ENCODE results near the gene NBL1. TPM values are rescaled to one million over a fixed set of nuclear protein-coding genes. Genes with fewer than 3 reads are reported as not detected.
A peak's percentile ranks its signal among the peaks of the same experiment; 100 is the strongest.

The NBL1 gene
- total and polyA plus RNA-seq, 2 experiments from 2014 or later: 6.1 to 10.6 TPM

GRCh38 chr1:19651141-19651737, 7.1 kb downstream of the NBL1 start (continued):
- no peak for TF ChIP-seq ETS1 (IDR thresholded peaks at IDR 0.05)

GRCh38 chr1:19654386-19654785, 10.3 kb downstream of the NBL1 start:
- TF ChIP-seq CTCF (conservative IDR thresholded peaks at IDR 0.05; ENCODE audit: low read depth in 2 of 2) (no peak), ZNF331 (CRISPR knock-in tag; IDR thresholded peaks at IDR 0.05; ENCODE audit: low read depth) (no peak), EZH2phosphoT487 (IDR thresholded peaks at IDR 0.05; ENCODE audit: unreplicated experiment) (no peak), EZH2 (IDR thresholded peaks at IDR 0.05; ENCODE audit: low read depth, unreplicated experiment) (no peak), CREB1 (CRISPR knock-in tag; IDR thresholded peaks at IDR 0.05; ENCODE audit: low read depth) (no peak), POLR2AphosphoS5 (IDR thresholded peaks at IDR 0.05; ENCODE audit: low read depth) (no peak), ETS1 (IDR thresholded peaks at IDR 0.05) (no peak), JUNB (IDR thresholded peaks at IDR 0.05; ENCODE audit: unreplicated experiment) (no peak), STAT1 (IDR thresholded peaks at IDR 0.05; ENCODE audit: unreplicated experiment) (no peak), ZNF114 (CRISPR knock-in tag; IDR thresholded peaks at IDR 0.05) (no peak), ZNF462 (CRISPR knock-in tag; IDR thresholded peaks at IDR 0.05) (no peak)
- no peak overlapping the region; the same call in 2 of the 3 replicates for H3K4me3 Mint-ChIP-seq

More at GRCh38 chr1:19654386-19654785, 10.3 kb downstream of the NBL1 start:
- H3K27me3 ChIP-seq (ENCODE audit: insufficient read depth): no peaks in the 10 kb centered on the region
- H3K79me2 ChIP-seq (replicated peaks; ENCODE audit: insufficient read depth): no peaks in the 10 kb centered on the region
- H3K4me1 ChIP-seq (ENCODE audit: insufficient read depth): 0 out of 2 replicates have a peak, but pooled peaks cover 6% of the 10 kb centered on the region
- H3K36me3 ChIP-seq (ENCODE audit: insufficient read depth): no peaks in the 10 kb centered on the region
- H3K27ac ChIP-seq (ENCODE audit: low read depth): peak overlapping the region; percentile 95
- no peak overlapping the region for H2AFZ ChIP-seq
- no peaks in the 10 kb centered on the region for H4K20me1 ChIP-seq (replicated peaks; ENCODE audit: insufficient read depth)
- H3K4me3 ChIP-seq: no peak overlapping the region
- DNase-seq (ENCODE audit: low spot score) (no peak), ATAC-seq (no peak)
- Mint-ChIP-seq H3K27me3 (ENCODE audit: insufficient read depth, low read depth, poor library complexity) (peaks cover 14% of the 10 kb centered on the region), H3K9me3 (no peaks in the 10 kb centered on the region; the same call in 2 of the 3 replicates), H3K27ac (peak overlapping the region; percentile 94), H3K36me3 (ENCODE audit: low read depth) (no peaks in the 10 kb centered on the region; the same call in 2 of the 3 replicates), H3K4me1 (peaks cover 26% of the 10 kb centered on the region)
- H3K4me2 ChIP-seq: no peak overlapping the region
- H3F3A ChIP-seq (replicated peaks; ENCODE audit: low read depth): peaks cover 12% of the 10 kb centered on the region
- H3K9me2 ChIP-seq (ENCODE audit: insufficient read depth): no peaks in the 10 kb centered on the region

Data from GM23338 (cell line).